Stimulated activated CD8-positive, alpha-beta memory T cell treated with anti-CD3 and anti-CD28 coated beads, Interleukin-15, amount 100 ng/mL, for 4 hours (primary cell): ENCODE data around the gene DDX6.
"Not testable (repeated sequence)": the region's sequence is repeated elsewhere in the genome, so short reads cannot be mapped to it uniquely, and the experiment has no call there.

ENCODE experiments used
- DNase-seq, 2 donors: peaks; one replicate each; pipeline ENCODE4 v3.0.0-alpha.2; 2020; ENCODE audit warnings: low read depth in 2 of 2

The DDX6 gene, protein sequence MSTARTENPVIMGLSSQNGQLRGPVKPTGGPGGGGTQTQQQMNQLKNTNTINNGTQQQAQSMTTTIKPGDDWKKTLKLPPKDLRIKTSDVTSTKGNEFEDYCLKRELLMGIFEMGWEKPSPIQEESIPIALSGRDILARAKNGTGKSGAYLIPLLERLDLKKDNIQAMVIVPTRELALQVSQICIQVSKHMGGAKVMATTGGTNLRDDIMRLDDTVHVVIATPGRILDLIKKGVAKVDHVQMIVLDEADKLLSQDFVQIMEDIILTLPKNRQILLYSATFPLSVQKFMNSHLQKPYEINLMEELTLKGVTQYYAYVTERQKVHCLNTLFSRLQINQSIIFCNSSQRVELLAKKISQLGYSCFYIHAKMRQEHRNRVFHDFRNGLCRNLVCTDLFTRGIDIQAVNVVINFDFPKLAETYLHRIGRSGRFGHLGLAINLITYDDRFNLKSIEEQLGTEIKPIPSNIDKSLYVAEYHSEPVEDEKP

GRCh38 chr11:118791111-118791960, at the start of gene DDX6:
Gene DDX6, minus strand, starts transcription at chr11:118791164. Its CDS starts 4,913 bp downstream, at chr11:118786251.
- peak; percentile 77 to 79 for DNase-seq

DNA sequence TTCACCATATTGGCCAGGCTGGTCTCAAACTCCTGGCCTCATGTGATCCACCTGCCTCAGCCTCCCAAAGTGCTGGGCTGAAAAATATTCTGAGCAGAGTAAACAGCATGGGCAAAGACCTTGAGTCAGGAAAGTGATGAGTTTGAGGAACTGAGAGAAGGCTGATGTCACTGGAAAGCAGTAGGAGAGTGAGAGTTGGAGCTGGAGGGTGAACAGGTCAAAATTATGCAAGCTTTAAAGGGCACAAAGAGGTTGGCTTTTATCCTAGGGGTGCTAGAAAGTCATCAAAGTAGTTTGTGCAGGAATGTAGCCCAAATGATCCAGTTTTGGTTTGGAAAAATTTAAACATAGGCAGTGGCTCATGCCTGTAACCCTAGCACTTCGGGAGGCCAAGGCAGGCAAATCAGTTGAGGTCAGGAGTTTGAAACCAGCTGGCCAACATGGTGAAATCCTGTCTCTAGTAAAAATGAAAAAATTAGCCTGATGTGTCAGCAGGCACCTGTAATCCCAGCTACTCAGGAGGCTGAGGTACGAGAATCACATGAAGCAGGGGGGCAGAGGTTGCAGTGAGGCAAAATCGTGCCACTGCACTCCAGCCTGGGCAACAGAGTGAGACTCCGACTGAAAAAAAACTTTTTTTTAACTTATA, 48.1 kb upstream of the DDX6 start:
- DNase-seq = no peak

DNA sequence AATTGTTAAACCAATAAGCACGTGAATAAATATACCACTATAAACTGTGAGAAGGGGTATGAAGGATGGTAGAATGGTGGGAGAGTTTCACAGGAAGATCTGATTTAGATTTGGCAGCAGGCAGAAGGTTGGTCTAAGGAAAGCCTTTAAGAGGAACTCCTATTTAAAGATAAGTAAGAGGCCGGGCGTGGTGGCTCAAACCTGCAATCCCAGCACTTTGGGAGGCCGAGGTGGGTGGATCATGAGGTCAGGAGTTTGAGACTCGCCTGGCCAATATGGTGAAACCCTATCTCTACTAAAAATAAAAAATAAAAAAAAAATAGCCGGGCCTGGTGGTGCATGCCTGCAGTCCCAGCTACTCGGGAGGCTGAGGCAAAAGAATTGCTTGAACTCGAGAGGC, 46.9 kb upstream of the DDX6 start:
- DNase-seq = no peak

DNA sequence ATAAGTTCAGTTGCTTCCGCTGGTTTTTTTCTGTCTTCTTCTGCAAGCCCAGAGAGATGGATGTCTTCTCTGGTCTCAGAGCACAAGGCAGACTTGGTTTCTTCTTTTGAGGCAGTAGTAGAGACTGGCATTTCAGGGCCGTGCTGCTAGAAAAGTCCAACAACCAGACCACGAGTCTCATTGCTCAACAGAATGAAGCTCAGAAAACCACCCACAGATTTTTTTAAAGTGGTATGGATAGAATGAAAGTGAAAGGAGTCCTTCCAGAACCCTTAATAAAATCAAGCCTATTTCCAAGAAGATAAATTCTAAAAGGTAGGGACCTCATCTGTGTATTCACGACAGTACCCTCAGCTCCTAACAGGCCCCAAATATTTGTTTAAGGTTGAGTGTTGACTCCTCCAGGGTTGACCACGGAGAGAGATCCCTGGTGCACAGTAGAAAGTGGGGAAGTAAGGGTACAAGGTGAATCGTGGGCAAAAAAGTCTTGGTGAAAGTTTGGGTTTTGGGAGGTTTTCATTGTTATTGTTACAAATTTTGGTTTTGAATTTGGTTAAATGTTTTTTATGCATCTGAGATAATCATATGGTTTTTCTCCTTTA, 43.6 kb upstream of the DDX6 start:
- DNase-seq = no peak

DNA sequence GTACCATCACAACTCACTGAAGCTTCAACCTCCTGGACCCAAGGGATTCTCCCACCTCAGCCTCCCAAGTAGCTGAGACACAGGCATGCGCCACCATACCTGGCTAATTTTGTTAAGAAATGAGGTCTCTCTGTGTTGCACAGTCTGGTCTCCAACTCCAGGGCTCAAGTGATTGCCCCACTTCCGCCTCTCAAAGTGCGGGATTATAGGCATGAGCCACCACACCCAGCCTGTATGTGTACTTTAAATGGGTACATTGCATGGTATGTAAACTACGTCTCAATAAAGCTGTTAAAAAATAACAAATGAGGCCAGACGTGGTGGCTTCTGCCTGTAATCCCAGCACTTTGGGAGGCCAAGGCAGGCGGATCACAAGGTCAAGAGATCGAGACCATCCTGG, 36.2 kb upstream of the DDX6 start:
- no peak for DNase-seq

DNA sequence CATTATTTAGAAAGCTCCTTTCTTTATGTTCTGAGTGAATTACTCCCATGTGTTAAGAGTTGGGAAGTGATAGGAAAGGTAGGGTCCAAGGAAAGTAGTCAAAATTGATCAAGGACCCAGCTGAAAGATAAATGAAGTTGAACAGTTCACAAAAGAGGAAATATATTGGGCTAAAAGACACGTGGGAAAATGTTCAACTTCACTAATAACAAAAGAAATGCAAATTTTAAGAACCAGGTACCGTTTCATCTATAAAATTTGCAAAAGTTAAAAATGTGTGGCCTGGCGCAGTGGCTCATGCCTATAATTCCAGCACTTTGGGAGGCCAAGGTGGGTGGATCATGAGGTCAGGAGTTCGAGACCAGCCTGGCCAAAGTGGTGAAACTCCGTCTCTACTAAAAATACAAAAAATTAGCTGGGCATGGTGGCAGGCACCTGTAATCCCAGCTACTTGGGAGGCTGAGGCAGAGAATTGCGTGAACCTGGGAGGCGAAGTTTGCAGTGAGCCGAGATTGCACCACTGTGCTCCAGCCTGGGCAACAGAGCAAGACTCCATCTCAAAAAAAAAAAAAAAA, 32.1 kb upstream of the DDX6 start:
- DNase-seq = not testable (repeated sequence)

DNA sequence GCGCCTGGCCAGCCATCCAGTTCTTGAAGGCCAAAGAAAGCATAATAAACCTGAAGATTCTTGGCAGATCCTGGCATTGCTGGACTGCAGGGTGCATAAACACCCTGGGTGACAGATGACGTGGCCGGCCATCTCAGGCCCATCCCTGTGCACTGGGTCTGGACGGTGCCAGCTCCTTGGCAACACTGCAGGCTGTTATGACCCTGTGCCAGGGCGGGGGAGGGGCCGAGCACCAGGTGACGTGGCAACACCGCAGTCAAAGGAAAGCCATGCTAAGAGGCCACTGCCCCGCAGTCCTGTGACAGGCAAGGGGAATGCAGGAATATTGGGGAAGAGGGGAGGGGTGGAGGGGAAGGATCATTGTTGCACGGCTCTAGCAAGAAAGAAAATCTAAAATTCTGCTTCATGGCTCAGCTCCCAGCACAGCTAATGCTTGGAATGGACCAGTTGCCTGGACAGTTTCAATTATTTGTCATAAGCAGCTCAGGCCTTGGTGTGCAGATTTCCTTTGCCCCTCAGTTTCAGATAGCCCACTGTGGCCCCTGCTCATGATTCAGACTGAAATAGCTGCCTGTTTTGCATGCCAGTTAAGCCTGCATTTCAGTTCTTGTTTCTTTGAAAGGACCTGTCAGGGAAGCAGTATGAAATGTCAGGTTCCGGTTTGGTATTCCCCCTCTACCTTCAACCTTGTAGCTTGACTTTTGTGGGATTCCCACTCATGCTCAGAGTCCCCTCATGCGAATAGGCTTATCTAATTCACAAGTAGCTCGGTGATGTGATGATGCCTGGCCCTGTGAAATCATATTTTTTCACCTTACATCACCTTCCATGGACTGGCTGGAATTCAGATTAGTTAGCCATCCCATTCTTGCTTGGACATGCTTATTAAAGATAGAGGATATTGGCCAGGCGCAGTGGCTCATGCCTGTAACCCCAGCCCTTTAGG, 29.7 kb upstream of the DDX6 start:
- no peak for DNase-seq

DNA sequence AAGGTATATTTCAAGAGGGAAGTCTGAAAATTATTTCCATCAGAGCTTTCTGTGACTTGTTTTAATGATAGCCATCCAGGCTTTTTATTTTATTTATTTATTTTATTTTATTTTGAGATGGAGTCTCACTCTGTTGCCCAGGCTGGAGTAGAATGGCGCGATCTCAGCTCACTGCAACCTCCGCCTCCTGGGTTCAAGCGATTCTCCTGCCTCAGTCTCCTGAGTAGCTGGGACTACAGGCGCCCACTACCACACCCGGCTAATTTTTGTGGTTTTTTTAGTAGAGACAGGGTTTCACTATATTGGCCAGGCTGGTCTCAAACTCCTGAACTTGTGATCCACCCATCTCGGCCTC, 29.0 kb upstream of the DDX6 start:
- DNase-seq = not testable (repeated sequence)

DNA sequence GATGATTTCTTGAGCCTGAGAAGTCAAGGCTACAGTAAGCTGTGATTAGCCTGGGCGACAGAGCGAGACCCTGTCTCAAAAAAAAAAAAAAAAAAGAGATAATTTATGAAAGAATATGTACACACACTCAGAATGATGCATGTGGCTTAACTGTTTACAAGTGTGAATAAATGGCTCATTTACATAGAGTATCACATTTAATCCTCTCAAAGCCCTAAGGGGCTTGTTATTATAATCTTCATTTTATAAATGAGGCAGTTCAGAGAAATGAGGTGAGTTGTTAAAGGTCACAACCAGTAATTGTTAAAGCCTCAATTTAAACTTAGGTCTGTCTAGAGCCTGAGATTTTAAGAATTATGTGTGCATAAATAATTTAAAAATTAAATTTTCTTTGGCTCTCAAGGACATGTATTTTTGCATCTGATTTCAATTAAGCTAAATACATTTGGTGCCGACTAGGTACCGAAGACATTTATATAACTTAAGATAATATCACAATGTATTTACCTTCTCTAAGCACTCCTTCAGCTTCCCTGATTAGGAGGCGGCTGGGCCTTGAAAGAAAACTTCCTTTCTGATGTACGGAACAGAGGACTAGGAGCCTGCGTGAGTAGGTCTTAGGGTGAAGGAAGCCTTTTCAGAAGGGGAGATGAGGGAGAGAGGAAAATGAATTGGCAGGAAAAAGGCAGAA, 28.5 kb upstream of the DDX6 start:
- DNase-seq = no peak

DNA sequence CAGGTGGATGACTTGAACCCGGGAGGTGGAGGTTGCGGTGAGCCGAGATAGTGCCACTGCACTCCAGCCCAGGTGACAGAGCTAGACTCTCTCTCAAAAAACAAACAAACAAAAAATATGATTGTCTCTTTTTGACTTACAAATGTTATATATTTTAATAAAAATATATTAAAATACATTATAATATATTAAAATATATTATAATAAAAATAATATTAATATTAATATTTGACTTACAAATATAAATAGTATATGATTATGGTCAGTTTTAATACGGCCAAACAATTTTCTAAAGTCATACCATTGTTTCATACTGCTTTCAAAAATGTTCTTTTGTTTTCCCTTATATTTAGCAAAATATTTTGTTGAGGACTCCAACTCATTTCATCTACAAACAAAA, 27.2 kb upstream of the DDX6 start:
- DNase-seq = no peak

- no peak for DNase-seq
Observed at GRCh38 chr11:118813551-118813950, 22.6 kb upstream of the DDX6 start.

DNA sequence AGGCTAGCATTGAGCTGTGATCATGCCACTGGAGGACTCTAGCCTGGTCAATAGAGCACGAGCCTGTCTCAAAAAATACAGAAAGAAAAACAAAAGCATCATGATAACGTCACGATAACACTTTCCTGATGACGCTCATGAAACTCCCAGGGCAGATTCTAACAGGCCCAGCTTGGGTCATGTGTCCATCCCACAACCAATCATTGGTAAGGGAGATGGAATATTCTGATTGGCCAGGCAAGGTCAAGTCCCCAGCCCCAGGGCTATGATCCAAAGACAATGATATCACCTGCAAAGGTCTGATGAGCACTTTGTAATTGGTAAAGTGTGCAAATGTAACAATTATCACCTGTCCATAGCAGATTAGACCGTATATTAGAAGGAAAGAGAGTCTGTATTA, 21.5 kb upstream of the DDX6 start:
- no peak for DNase-seq

DNA sequence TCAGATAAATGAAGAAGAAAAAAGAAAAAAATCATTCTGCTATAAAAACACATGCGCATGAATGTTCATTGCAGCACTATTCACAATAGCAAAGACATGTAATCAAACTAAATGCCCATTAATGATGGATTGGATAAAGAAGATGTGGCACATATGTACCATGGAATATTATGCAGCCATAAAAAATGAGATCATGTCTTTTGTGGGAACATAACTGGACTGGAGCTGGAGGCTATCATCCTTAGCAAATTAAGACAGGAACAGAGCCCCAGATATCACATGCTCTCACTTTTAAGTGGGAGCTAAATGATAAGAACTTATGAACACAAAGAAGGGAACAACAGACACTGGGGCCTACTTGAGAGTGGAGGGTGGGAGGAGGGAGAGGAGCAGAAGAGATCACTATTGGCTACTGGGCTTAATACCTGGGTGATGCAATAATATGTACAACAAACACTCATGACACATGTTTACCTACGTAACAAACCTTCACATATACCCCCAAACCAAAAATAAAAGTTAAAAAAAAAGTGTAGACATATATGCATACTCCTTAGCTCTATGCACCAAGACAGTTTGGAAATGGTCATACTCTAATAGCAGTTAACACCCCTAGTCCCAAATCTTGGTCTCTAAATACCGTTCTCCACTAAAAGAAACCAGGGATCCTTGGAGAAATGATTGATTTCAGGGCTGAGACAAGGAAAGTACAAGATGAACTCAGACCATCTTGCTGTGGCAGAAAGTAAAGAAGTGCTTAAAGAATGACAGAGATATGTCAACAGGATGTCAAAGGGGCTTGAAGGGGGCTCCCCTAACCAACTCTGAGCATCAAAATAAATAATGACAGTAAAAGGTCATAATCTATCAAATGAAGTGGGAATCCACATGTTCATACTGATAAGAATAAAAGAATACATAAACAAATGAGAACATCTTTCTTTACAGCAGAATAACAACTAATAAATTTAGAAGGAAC, 17.1 kb upstream of the DDX6 start:
- no peak for DNase-seq

DNA sequence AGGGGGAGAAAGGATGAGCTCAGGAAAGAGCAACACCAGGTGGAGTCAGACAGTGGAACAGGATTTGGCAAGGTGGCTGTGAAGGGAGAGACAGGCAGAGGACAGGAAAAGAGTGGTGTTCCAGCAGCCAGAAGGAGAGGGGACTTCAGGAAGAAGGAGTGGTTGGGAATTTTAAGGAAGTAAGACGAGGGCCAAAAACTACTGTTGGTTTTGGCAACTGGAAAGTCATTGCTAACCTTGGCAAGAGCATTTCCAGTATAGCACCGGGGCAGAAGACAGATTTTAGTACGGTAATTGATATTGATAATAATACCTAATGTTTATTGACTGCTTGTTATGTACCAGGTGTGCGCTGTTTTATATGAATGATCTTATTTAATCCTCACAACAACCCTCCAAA, 15.4 kb upstream of the DDX6 start:
- DNase-seq = no peak

DNA sequence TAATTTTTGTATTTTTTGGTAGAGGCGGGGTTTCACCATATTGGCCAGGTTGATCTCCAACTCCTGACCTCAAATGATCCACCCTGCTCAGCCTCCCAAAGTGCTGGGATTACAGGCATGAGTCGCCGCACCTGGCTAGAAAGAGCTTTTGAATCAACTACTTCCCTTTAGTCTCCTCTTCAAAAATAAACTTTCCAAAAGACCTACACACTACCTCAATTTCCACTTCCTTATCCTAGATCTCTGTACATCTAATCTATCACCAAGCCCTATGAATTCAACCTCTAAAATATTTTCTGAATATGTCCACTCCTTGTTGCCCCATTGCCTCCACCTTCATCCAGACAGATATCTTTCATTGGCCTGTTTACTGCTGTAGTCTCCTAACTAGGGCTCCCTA, 13.1 kb upstream of the DDX6 start:
- DNase-seq = no peak

DNA sequence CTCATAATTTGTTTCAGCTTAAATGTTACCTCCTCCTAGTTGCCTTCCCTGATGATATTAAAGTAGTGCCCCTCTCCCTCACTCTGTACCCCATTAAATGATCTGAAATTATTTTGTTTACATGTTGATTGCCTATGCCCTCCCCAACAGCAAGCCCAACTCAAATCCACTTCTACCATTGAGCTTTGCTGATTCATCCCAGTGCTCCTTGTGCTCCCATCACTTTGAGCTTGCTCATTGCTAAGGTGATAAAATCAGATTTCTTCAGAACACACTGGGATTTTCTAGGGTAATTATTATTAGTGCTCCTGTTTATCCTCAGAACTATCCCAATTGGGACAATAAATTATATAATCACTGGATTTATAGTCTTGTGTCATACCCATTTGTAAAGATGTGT, 8.4 kb upstream of the DDX6 start:
- DNase-seq = no peak

DNA sequence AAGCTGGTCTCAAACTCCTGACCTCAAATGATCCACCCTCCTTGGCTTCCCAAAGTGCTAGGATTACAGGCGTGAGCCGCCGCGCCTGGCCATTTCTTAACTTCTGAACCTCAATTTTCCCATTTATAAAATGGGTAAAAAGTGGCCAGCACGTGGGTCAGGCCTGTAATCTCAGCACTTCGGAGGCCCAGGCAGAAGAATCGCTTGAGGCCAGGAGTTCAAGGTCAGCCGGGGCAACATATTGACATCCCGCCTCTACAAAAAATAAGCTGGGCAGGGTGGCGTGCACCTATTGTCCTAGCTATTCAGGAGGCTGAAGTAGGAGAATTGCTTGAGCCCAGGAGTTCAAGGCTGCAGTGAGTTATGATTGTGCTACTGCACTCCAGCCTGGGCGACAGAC, 6.5 kb upstream of the DDX6 start:
- no peak for DNase-seq

DNA sequence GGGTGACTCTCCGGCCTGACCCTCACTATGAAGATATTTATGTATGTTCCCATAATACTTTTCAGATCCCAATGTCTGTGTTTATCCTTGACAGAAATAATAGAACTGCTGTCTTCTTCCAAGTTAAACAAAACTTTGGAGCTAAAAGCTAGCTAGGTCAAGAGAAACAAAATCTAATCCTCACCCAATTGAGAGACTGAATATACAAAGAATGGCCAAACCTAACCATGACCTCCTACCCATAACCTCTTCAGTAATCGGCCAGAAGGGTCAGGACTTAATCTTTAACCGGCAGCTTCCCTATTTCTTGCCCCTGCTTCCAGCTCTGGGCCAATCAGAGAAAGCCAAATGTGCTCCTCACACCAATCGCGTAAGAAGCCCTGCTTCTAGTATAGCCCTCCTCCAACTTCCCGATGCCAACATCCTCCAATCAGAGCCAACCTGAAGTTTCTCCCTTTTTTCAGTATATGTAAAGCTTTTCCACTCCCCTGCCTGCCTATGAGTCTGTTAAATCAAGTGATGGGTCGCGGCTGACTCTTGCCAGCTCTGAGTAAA, 1.7 kb upstream of the DDX6 start:
- peak; percentile 18 to 64 for DNase-seq
